HS-5 (cell line): ENCODE measurements around the gene AKT1S1.
"Not testable (repeated sequence)": the region's sequence is repeated elsewhere in the genome, so short reads cannot be mapped to it uniquely, and the experiment has no call there.

Source experiments
- DNase-seq: peaks from one replicate; pipeline ENCODE4 v3.0.0-alpha.2; 2012; ENCODE audit warnings: low read depth

Gene AKT1S1

DNA sequence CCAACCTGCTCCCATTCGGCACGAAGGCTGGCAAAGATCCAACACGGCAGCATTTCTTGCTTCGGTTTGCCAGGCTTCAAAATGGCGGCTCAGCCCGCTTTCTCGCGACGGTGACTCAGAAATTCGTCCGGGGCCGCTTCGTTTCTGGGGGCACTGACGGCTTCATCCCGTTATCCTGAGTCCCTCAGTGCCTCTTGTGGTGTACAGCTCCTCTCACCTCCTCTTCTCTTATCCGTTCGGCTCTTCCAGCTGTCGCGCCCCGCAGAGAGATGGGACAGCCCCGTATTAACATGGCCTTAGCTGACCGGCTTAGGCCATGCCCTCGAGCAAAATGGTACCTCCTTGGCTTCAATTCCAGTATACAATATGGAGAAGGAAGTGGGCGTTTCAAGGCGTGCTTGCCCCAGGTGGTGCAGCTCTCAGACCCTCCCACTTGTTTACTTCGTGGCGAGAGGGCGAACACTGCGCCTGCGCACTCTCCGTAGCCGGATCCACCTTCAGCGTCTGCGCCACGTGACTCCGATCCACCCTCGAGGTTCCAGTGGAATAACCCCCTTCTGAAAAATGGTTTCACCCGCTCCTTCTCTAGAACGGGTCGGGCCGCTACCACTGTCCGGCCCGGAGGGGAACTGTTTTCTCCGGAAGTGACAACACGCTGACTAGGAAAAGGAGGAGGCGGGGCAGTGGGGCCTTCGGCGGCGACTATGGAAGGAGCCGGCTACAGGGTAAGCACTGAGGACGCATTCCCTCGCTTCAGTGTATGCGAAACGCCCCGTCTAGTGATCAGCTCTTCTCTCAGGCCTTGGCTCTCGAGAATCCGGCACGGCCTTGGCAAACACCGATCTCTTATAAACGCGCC lies at the start of gene AKT1S1, which contains the start of gene TBC1D17:
AKT1S1 (minus strand) TSS at position 336 of the 859 bp plus-strand sequence. CDS start 4,060 bp downstream, outside the sequence.
TBC1D17 (plus strand) TSS at position 683 of the 859 bp plus-strand sequence; CDS start at position 705, 22 bp downstream.
- peak; percentile 99 for DNase-seq

DNA sequence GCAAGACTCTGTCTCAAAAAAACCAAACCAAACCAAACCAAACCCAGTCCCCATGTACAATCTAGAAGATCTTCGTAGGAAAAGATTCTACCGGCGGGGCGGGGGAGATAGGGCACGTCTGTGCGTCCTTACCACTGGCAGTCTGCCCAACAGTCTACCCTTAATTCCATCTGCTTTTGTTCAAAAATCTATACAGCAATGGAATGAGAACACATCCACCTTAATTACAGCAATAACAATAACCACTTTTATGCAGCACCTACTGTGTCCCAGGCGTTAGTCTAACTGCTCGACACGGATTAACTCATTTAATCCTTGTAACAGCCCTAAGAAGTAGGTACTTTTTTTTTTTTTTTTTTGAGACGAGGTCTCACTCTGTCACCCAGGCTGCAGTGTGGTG lies 49.4 kb upstream of the AKT1S1 start:
- DNase-seq = no peak

DNA sequence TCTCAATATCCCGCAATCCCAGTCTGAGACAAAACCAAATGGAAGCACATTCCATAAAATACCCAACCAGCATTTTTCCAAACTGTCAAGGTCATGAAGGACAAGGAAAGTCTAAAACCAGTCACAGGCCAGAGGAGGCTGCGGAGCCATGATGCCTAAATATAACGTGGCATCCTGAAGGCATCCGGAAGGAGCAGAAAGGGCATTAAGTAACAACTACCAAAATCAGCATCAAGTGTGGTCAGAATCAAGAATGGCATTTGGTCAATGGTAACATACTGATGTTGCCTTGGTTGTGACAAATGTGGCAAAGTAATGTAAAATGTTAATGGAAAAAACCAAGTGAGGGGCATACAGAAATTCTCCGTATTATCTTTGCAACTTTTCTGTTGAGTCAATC lies 48.3 kb upstream of the AKT1S1 start:
- no peak for DNase-seq

DNA sequence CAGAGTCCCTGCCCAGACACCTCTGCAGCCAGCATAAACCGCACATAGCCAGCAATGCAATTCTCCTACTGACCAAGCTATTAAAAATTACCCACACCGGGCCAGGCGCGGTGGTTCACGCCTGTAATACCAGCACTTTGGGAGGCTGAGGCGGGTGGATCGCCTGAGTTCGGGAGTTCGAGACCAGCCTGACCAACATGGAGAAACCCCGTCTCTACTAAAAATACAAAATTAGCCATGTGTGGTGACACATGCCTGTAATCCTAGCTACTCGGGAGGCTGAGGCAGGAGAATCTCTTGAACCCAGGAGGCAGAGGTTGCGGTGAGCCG lies 47.7 kb upstream of the AKT1S1 start:
- not testable (repeated sequence) for DNase-seq

DNA sequence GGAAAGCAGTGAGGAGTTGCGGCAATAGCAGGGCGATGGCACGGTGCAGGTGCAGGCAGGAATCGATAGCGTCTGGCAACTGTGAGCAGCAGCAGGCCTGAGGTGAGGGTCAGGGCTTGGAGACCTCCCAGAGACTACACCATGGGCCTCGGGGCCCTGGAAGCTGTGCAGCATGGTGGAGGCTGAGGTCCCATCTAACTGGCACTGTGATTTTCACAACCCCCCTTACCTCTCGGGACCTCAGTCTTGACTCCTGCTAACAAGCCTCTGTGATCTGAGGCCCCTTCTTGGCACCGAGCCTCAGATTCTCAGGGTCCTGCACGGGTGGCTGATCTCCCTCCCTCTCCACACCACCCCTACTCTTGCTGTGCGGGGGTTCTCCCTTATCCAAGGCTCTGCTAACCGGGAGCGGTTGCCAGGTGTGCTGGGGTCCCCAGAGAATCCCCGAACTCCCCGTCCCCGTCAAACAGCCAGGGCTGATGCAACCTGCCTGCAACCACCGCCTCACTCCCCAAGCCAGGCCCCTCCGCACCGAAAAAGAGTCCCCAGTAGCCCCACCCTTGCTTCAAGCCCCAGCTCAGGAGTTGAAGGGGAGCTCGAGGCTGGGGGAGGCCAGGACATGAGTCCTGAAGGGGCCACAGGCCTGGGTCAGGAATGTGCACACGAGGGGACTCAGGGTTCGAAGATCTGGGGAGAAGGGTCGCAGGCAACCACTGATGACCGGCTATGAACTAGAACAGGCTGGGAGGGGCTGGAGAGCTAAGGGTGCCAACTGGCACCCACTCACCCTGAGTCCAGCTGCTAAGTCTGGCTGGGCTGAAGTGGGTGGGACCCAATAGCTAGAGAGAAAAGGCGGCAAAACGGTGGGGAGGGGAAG lies 47.1 kb upstream of the AKT1S1 start:
- DNase-seq = no peak

DNA sequence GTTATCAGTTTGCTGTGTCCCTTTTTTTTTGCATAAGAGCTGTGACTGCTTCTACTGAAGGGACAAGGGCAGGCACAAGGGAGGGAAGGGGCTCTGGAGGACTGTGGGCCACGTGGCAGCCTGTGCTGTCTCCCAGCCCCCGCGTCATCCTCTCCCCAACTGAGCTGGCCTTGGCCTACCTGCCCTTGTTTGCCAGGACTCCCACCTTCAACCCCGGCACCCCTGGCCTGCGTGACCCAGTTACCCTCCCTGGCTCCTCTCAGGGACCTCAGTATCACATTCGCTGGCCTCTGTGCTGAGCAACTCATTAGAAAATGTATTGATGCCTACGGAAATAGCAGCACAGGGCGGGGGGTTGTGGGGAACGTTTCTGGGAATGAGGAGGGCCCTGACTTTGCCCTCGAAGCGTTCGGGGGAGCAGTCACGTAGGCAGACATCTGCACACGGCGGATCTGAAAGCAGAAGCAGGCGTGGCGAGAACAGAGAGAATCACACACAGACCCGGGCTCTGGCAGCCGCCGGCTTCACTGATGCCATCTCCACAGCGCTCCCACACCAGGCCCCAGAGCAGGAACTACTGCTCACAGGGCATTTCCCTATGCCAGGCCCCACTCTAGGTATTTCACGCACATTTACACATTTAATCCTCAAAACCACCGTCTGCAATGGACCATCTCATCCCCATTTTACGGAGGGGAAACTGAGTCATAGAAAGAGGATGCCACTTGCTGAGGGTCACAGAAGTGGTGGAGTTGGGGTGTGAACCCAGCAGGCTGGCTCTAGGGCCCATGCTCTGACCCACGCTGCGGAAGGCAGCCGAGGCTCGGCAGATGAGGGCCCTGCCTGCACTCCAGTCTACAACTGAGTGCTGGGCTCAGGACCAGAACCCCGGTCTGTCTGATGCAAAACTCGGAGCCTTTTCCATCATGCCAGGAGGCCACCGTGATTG lies 46.2 kb upstream of the AKT1S1 start:
- DNase-seq = no peak

DNA sequence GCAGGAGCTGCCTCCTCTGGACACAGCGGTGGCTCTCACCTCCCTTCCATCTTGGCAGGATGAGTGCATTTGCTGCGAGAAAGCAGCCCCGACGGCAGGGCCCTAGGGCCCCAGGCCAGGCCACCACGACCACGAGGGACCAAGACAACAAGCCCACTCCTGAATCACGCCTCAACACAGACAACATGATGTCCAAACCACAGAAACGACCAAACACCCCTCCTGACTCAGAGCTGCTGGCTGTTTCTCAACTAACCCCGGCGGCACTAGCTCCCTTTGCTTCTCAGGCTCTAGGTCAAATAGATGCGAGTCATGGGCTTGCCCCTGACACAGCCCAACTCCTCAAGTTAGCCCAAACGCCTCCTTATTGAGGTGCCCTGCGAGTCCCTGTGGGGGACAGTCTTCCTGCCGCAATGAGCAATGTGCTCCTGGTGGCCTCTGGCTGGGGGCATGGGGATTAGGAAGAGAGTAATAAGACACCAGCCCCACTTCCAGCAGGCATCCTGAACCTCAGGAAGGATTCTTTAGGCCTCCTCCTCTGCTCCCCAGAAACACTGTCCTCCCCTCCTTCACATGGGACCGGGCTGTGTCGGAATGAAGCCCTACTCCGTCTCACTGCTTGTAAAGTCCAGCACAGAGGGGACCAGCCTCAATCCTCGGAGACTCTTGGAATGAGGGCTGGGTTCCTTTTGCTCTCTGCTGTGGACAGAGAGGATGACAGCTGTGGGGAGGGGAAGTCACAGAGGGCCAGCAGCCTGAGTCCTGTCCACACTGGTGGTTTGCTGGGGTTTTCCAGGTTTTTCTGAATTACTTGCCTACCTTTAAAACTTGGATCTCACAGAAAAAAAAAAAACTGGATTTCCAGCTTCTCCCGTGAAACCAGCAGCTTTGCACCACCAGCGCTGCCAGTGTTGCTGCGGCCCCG lies 45.0 kb upstream of the AKT1S1 start:
- DNase-seq = peak; percentile 43

DNA sequence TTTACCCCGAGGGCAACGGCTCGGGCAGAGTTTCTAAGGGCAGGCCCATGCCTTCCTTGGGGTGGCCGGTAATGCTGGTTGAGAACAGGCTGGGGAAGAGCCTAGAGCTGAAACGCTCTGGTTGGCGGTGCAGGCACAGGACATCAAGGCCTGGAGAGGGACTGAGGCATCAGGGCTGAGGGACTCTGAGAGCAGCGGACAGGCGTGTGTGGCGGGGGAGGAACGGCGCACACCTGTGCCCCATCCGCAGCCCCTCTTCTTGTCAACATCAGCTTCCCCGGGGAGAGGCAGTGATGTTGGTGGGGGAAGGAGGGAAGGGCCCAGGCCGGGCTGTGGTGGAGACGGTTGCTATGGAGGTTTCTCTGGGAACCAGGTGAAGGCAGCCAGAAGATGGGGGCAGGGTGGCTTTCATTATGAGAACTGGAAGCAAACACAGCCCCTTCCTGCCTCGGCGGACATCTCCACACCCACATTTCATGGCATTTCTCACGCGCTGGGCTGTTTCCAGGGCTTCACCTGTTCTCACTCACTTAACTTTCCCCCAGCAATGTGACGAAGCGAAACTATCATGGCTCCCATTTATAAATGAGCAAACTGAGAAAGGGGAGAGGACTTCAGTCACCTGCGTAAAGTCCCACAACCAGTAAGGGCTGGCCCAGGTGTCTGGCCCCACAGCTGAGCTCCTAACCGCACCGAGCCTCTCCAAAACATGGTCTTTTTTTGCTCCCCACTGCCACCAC lies 43.6 kb upstream of the AKT1S1 start:
- no peak for DNase-seq

DNA sequence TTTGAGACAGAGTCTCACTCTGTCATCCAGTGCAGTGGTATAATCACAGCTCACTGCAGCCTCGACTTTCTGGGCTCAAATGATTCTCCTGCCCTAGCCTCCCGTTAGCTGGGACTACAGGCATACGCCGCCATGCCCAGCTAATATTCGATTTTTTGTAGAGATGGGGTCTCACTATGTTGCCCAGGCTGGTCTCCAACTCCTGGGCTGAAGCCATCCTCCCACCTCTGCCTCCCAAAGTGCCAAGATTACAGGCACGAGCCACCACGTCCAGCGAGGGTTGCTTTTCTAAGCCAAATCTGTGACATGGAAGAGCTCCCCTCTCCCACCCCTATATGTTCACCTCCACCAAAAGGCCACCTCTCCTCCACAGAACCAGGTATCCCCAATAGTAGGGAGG lies 40.9 kb upstream of the AKT1S1 start:
- DNase-seq = no peak

DNA sequence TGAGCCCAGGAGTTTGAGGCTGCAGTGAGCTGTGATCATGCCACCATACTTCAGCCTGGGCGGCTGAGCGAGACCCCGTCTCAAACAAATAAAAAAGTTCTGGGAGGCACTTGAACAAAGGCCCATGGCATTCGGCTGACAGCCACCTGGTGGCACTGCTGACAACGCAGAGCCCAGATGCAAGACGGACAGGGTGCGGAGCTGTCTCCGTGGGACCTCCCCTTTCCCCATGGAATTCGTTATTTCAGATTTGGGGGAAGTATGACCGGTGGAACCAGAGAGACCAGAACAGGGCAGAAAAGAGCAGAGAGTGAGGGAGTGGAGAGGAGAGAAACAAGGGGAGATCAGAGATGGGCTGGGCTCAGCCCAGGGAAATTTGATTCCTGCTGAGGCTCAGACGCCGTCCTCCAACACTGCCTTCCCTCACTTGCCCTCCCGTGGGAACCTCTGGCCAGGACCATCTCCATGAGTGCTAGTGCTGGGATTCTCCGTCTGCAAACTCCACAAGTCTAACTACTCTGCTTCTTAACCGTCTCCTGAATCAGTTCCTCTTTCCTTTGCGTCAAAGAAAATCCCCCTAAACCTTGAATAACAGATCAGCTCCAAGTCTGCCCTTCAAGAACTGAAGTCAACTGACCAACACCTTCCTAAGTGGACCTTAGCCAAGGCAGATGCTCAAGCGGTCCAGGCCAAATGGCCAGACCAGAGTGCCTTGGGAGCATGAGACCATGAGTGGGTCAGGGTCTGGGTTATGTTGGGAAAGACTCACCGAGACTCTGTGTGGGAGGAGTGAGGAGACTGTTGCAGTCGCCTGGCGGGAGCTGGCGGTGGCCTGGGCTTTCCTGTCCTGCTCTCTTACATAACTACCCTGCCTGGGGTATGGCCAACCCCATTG lies 39.9 kb upstream of the AKT1S1 start:
- DNase-seq = no peak

DNA sequence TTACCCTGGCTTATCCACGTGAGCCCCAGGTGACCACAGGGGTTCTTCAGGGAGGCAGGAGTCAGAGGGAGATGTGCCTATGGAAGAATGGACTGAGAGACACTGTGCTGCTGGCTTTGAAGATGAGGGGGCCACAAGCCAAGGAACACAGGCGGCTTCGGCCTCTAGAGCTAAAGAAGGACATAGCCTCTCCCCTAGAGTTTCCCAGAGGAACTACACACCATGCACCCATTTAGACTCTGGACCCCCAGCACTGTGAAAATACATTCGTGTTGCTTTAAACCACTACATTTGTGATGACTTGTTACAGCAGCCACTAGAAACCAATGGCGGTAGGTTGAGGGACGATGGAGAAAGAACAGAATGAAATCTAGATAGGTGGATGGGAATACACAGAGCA lies 38.1 kb upstream of the AKT1S1 start:
- DNase-seq = no peak

DNA sequence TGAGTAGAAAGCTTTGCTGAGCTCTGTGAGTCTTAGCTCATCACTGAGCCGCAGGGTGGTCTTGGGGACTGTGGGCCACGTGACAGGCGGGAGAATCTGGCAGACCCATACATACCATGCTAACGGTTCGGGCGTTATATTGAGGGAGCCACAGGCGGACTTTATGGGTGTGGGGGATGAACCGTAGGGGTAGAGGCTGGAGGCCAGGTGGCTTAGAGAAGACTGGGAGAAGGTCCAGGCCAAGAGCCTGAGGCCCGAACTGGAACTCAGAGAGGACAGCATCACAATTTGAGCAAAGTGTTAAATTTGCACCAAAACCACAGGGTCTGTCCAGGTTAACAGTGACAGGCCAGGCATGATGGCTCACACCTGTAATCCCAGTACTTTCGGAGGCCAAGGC lies 36.6 kb upstream of the AKT1S1 start:
- no peak for DNase-seq

DNA sequence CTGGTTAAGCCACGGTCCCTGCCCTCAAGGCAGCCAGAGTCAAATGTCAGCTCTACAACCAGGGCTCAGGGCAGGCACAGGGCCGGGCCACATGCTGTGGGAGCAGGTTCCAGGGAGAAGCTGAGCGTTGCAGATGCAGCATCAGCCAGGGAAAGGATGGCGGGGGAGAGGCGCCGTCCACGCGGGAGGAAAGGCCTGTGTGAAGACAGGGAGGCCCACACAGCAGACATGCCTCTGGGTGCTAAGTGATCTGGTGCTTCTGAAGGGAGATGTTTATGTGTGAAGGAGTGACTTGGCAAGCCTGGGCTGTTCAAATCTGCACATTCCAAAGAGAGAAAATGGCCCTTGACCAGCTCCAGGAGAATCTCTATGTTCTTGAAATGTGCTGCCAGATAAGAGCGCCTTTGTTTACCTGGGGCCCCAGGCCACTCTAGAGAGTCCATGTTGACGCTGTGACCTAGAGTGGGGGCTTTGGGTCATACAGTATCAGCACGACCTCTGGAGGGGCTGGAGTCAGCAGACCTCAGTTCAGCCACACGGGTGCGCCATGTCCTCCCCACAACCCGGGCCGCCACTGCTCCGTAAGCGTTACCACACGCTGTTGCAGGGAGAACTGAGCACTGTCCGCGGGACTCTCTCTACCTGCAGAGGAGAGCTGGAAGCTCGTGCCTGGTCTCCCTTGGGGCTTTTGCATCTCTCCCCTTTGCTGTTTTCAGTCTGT lies 36.0 kb upstream of the AKT1S1 start:
- no peak for DNase-seq

DNA sequence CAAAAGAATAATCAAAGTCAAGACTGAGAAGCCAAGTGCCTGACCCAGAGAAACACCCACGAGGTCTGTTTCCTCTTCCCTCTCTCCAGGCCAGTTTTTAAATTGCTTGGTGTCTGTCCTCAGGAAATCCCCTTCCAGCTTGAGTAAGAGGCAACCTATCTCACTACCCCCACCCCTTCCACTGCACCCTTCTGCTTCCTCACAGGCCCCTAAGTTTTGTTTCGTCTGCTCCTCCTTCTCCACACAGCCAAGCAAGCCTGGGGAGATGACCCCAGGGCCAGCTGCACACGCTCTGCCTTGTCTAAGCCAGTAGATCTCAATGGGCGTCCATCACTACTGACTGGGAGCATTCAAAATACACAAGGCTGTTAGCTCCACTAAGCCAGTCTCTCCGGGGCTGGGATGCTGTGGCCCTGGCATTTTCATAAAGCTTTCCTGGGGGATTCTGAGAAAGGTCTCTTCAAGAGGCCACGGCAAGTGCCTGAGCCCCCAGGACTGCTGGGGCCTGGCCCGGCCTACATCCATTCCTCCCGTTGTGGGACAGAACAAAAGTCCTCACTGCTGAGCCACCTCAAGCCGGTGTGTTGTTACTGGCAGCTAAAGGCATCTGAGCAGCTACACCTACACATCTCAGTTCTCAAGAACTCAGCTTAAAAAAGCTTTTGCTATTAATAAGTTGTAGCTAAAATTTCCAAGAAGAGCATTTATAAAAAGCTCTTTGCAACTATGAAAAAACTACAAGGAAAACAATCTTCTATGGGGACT lies 34.4 kb upstream of the AKT1S1 start:
- DNase-seq = no peak

DNA sequence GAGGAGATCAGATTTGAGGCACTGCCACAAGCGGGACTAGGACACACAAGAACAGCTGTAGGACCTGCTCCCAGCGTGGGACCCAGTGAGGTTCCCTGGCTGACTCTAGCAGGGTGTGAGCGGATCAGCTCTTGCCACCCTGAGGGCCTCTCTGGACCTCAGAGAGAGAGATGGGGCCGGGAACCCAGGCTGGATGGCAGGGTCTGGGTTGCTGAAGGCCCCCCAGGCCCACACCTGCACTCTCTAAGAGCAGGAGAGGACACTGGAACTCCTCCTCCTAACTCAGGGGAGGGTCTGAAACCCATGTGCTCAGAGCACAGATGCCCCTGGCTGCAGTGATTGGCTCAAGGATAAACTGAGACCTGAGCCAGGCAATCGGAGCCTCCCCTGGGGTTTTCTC lies 33.0 kb upstream of the AKT1S1 start:
- no peak for DNase-seq

DNA sequence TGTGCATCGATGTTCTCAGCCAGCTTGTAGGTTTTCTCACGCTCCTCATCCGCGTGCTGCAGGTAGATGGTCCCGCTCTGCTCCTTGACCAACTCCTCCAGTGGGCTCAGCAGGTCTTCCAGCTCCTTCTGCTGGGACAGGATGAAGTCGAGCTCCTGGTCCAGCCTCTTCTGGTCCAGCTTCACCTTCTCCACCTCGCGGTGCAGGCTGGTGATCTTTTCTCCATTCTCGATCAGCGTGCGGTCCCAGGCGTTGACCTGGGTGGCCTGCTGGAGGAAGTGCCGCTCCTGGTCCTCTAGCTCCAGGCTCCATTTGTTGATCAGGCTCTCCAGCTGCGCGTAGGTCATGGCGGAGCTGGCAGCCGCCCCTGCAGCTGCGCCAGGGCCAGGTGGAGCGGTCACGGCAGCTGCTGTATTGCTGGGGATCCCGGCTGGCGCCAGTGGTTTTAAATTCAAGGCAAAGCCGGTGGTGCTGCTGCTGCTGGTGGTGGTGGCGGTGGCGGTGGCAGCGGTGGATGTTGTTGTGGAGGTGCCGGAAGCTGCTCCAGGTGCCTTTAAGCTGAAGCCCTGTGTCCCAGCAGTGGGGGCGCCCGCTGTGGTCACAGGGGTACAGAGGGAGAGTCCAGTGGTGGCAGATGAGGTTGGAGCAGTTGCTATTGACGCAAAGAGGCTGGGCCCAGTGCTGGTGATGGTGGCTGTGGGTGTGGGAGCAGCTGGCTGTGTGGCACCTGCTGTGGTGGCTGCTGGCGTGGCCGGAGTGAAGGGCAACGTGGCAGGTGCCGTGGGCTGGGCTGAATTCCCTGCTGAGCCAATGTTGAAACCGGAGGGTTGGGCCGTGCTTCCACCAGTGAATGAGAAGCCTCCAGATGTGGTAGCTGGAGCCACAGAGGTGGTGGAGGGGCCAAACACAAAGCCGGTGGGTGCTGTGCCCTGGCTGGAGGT lies 31.6 kb upstream of the AKT1S1 start:
- DNase-seq = no peak
